ENCODE data around the gene VAT1L. TPM values are rescaled to one million over a fixed set of nuclear protein-coding genes. Genes with fewer than 3 reads are reported as not detected.

The VAT1L gene
- total RNA-seq, 2 donors from 2014 or later = 0.33 to 2.3 TPM

- intact Hi-C loops (cut with DNase I) = no loop called here
Observed at GRCh38 chr16:77963185-77964044, 175.1 kb downstream of the VAT1L start.

GRCh38 chr16:77965346-77965745, 177.0 kb downstream of the VAT1L start:
- H3K9me3 ChIP-seq = no peaks in the 10 kb centered on the region
- 33 to 85% methylated on average over 3 of the region's 3 CpGs for WGBS, 2 donors
- H3K4me3 ChIP-seq = no peak overlapping the region
- intact Hi-C loops (cut with DNase I) = loop anchor here (5.0 kb wide), 1 partner anchor 288 kb away; no protein-coding TSS in a partner anchor
- DNase-seq (no peak), ATAC-seq (no peak)
- no peak overlapping the region for H3K27ac ChIP-seq
- no peaks in the 10 kb centered on the region for H3K36me3 ChIP-seq (replicated peaks in 1 of 2; ENCODE audit: insufficient read depth in 1 of 2, low read depth in 2 of 2)
- no peaks in the 10 kb centered on the region for H3K4me1 ChIP-seq
- H3K27me3 ChIP-seq = no peaks in the 10 kb centered on the region
- no peak for TF ChIP-seq CTCF (IDR thresholded peaks at IDR 0.05)
- no peak for TF ChIP-seq POLR2A (IDR thresholded peaks at IDR 0.05)

More at GRCh38 chr16:77963185-77964044, 175.1 kb downstream of the VAT1L start:
- WGBS, 2 donors = 39 to 43% methylated on average over 16 of the region's 16 CpGs
- Histone ChIP-seq H3K4me1 (no peaks in the 10 kb centered on the region), H3K4me3 (no peak overlapping the region), H3K9me3 (no peaks in the 10 kb centered on the region), H3K27me3 (no peaks in the 10 kb centered on the region), H3K27ac (no peak overlapping the region), H3K36me3 (replicated peaks in 1 of 2; ENCODE audit: insufficient read depth in 1 of 2, low read depth in 2 of 2) (no peaks in the 10 kb centered on the region)
- no peak for ATAC-seq
- DNase-seq = no peak
- no peak for TF ChIP-seq CTCF (IDR thresholded peaks at IDR 0.05)
- no peak for TF ChIP-seq POLR2A (IDR thresholded peaks at IDR 0.05)

GRCh38 chr16:77967054-77967904, 178.9 kb downstream of the VAT1L start:
- intact Hi-C loops (cut with DNase I) = loop anchor here (5.0 kb wide), 1 partner anchor 290 kb away; no protein-coding TSS in a partner anchor

GRCh38 chr16:77969861-77970260, 181.5 kb downstream of the VAT1L start:
- Histone ChIP-seq H3K9me3 (no peaks in the 10 kb centered on the region), H3K4me1 (no peaks in the 10 kb centered on the region), H3K4me3 (no peak overlapping the region), H3K27ac (no peak overlapping the region), H3K27me3 (no peaks in the 10 kb centered on the region), H3K36me3 (replicated peaks in 1 of 2; ENCODE audit: insufficient read depth in 1 of 2, low read depth in 2 of 2) (no peaks in the 10 kb centered on the region)
- 63 to 85% methylated on average over 6 of the region's 6 CpGs for WGBS, 2 donors
- DNase-seq = no peak
- intact Hi-C loops (cut with DNase I) = loop anchor here (5.0 kb wide), 1 partner anchor 293 kb away; no protein-coding TSS in a partner anchor
- ATAC-seq = no peak
- TF ChIP-seq POLR2A (IDR thresholded peaks at IDR 0.05) (no peak), CTCF (IDR thresholded peaks at IDR 0.05) (no peak)

More at GRCh38 chr16:77967054-77967904, 178.9 kb downstream of the VAT1L start:
- Histone ChIP-seq H3K4me1 (no peaks in the 10 kb centered on the region), H3K36me3 (replicated peaks in 1 of 2; ENCODE audit: insufficient read depth in 1 of 2, low read depth in 2 of 2) (no peaks in the 10 kb centered on the region), H3K27me3 (no peaks in the 10 kb centered on the region), H3K9me3 (no peaks in the 10 kb centered on the region), H3K27ac (no peak overlapping the region), H3K4me3 (no peak overlapping the region)
- DNase-seq = no peak
- no peak for ATAC-seq
- TF ChIP-seq CTCF (IDR thresholded peaks at IDR 0.05) (no peak), POLR2A (IDR thresholded peaks at IDR 0.05) (no peak)
- 34 to 45% methylated on average over 7 of the region's 7 CpGs for WGBS, 2 donors
